DND-41 (cell line): ENCODE results near the gene CTDP1.

ENCODE experiments used
- ATAC-seq: fragments of 200-7000 bp; cut with Tn5 transposase; 3 replicates; pipeline ENCODE4 v1.9.1; 2021; ENCODE audit warnings: low read depth; ENCODE audit not compliant: insufficient read depth
- DNase-seq: peaks from one replicate; pipeline ENCODE4 v3.0.0-alpha.2; 2020
- H2AFZ ChIP-seq: 2 replicates; pipeline ENCODE4 v1.6.0; 2012; ENCODE audit warnings: low read depth, low read length
- H3K27ac ChIP-seq: 2 replicates; pipeline ENCODE4 v1.5.1; 2012; ENCODE audit warnings: low read length, inconsistent platforms
- H3K27me3 ChIP-seq: fragments of 200-600 bp; sonication (generic); 2 replicates; pipeline ENCODE4 v1.6.0; 2012; ENCODE audit warnings: low read length, mild to moderate bottlenecking, inconsistent platforms; ENCODE audit not compliant: insufficient read depth, poor library complexity
- H3K36me3 ChIP-seq: 2 replicates; pipeline ENCODE4 v1.5.1; 2012; ENCODE audit warnings: low read length, inconsistent platforms; ENCODE audit not compliant: insufficient read depth
- H3K4me1 ChIP-seq: 2 replicates; pipeline ENCODE4 v1.5.1; 2012; ENCODE audit warnings: mild to moderate bottlenecking, low read length; ENCODE audit not compliant: insufficient read depth
- H3K4me2 ChIP-seq: 2 replicates; pipeline ENCODE4 v1.6.0; 2012; ENCODE audit warnings: mild to moderate bottlenecking, moderate library complexity, low read length, inconsistent platforms; ENCODE audit not compliant: insufficient read depth
- H3K4me3 ChIP-seq, 2 experiments: fragments of 200-600 bp in 1 of 2; shearing (Covaris generic) in 1 of 2; 2 replicates each; pipeline ENCODE4 v1.5.1; 2012 to 2016; ENCODE audit warnings: inconsistent platforms in 2 of 2, low read length in 2 of 2, mild to moderate bottlenecking in 2 of 2, low read depth in 1 of 2, moderate library complexity in 1 of 2
- H3K79me2 ChIP-seq: 2 replicates; pipeline ENCODE4 v1.6.0; 2012; ENCODE audit warnings: low read length, inconsistent platforms; ENCODE audit not compliant: insufficient read depth
- H3K9ac ChIP-seq: 2 replicates; pipeline ENCODE4 v1.6.0; 2012; ENCODE audit warnings: low read depth, mild to moderate bottlenecking, inconsistent platforms, low read length, moderate library complexity
- H3K9me3 ChIP-seq: 2 replicates; pipeline ENCODE4 v1.5.1; 2012; ENCODE audit warnings: low read length, moderate library complexity, mild to moderate bottlenecking, inconsistent platforms; ENCODE audit not compliant: insufficient read depth, severe bottlenecking
- H4K20me1 ChIP-seq: 2 replicates; pipeline ENCODE4 v1.6.0; 2012; ENCODE audit warnings: low read length; ENCODE audit not compliant: insufficient read depth
- EZH2 ChIP-seq: IDR thresholded peaks from 3 replicates; pipeline ENCODE4 v1.6.1; 2012; ENCODE audit warnings: borderline replicate concordance, low read depth, mild to moderate bottlenecking, moderate library complexity, low read length, inconsistent platforms; ENCODE audit not compliant: severe bottlenecking
- TF ChIP-seq, protein P1 (sequence below): IDR thresholded peaks from 2 replicates; pipeline ENCODE4 v1.5.1; 2012; ENCODE audit warnings: borderline replicate concordance, low read length, moderate library complexity, mild to moderate bottlenecking; ENCODE audit not compliant: poor library complexity, severe bottlenecking; ENCODE audit errors: extremely low read depth

The CTDP1 gene

DNA sequence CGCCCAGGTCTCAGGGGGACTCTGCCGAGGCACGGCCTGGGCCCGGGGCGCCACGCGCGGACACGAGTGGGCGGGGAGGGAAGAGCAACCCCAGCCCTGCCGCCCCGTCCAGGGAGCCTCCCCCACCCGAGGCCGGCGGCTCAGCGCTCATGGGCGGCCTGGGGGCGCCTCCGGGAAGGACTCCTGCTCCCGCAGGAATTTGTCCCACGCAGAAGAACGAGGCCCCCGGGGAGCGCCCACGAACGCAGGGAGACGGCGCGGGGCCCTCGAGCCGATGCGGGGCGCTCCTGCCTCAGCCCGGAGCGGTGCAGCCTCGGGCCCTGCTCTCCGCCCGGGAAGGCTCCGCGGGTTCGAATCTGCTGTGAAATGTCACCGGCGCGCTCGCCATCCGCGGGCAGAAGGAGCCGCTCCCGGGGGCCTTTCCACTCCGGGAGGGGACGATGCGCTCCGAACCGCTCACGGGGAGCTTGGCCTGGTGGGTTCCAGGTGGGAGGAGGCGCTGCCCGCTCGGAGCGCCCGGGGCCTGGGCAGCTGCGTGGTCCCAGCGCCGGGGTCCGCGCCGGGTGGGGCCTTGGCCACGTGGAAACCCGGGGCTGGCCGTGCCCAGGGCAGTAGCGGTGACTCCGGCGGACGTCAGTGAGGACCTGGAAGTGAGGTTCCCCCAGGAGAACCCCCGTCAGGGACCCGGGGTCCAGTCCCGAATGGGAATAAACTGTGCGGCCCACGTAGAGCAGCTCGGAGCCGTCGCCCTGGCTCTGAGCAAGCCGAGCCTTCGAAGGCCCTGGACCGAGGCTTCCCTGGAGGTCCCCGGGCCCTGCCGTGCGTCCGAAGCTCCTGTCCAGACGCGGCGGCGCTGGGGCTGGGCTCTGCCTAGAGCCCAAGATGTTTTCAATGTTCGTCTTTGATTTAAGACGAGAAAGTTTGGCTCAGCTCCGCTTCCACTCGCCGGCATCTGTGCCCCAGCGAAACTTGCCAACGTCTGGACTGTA is 41.4 kb upstream of the CTDP1 start:
- Histone ChIP-seq H3K4me3 (no peak overlapping the region), H3K27me3 (no peaks in the 10 kb centered on the region), H3K4me1 (peaks cover 6% of the 10 kb centered on the region), H3K27ac (no peak overlapping the region), H4K20me1 (no peaks in the 10 kb centered on the region), H2AFZ (no peak overlapping the region), H3K9ac (no peak overlapping the region), H3K9me3 (peaks cover 3% of the 10 kb centered on the region), H3K36me3 (no peaks in the 10 kb centered on the region), H3K79me2 (no peaks in the 10 kb centered on the region), H3K4me2 (no peak overlapping the region)
- DNase-seq (no peak), ATAC-seq (no peak)
- no peak for TF ChIP-seq EZH2
- TF ChIP-seq, protein P1, sequence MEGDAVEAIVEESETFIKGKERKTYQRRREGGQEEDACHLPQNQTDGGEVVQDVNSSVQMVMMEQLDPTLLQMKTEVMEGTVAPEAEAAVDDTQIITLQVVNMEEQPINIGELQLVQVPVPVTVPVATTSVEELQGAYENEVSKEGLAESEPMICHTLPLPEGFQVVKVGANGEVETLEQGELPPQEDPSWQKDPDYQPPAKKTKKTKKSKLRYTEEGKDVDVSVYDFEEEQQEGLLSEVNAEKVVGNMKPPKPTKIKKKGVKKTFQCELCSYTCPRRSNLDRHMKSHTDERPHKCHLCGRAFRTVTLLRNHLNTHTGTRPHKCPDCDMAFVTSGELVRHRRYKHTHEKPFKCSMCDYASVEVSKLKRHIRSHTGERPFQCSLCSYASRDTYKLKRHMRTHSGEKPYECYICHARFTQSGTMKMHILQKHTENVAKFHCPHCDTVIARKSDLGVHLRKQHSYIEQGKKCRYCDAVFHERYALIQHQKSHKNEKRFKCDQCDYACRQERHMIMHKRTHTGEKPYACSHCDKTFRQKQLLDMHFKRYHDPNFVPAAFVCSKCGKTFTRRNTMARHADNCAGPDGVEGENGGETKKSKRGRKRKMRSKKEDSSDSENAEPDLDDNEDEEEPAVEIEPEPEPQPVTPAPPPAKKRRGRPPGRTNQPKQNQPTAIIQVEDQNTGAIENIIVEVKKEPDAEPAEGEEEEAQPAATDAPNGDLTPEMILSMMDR, result no peak

DNA sequence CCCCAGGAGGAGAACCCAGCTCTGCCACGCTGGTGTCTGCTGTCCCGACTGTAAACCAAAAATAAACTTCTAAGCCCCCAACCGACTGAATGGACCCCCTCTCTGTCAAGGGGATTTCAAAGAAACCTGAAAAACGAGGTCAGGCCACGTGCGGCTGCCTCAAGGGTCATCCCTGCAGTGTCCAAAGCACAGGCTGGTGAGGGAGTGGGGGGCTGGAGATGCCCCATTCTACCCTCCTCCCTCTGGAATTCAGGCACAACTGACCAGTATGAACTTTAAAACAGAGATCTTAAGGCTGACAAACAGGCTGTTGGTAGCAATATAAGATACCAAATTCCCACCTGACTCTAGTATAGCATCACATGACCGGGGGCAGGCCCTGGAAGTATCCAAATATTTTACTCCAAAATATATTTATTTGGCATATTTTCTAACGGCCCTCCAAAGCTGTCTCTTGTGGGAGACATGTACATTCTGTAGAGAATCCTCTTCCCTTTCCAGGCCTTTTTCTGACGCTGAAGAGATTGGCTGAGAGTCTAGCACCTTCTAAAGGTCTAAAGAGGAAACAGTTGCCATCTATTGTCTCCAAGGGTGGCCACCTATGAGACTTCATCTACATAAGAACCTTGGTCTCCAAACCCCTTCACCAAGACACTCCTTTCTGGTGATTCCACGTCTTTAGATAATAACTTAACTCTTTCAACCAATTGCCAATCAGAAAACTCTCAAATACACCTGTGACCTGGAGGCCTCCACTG is 40.4 kb upstream of the CTDP1 start:
- no peak for ATAC-seq
- no peaks in the 10 kb centered on the region for H3K9me3 ChIP-seq
- H3K4me2 ChIP-seq, result no peak overlapping the region
- no peak overlapping the region for H3K4me3 ChIP-seq
- no peaks in the 10 kb centered on the region for H3K27me3 ChIP-seq
- no peaks in the 10 kb centered on the region for H3K79me2 ChIP-seq
- peaks cover 17% of the 10 kb centered on the region for H3K4me1 ChIP-seq
- H2AFZ ChIP-seq, result no peak overlapping the region
- TF ChIP-seq EZH2, result no peak
- TF ChIP-seq, protein P1, result no peak
- no peak for DNase-seq
- no peaks in the 10 kb centered on the region for H4K20me1 ChIP-seq
- no peak overlapping the region for H3K27ac ChIP-seq
- no peak overlapping the region for H3K9ac ChIP-seq
- H3K36me3 ChIP-seq, result no peaks in the 10 kb centered on the region

DNA sequence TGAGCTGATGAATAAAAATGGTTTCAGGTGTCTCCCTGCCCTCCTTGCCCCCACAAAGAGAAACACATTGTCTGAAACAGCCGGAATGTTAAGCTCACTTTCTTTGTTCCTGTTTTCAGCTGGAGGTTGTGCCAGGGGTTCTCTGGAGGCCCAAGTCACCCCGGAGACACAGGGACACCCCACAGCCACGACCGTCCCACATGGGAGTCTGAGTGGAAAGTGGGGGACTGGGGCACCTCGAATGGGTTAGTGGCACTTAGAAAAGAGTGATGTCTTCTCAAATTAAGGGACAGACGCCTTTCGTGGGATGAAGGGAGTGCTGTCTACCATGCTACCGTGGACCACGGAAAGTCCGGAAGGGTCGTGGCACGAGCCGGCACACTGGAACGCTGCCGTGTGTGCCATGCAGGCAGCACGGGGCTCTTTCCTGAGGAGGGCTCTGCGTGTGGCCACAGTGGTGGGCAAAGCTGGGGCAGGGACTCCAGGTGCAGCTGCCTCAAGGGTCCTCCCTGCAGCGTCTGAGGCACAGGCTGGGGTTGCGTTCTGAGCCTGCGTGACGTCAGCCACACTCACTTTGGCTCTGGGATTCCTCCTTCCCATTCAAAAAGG is 39.4 kb upstream of the CTDP1 start:
- Histone ChIP-seq H3K4me2 (no peak overlapping the region), H3K9me3 (no peaks in the 10 kb centered on the region), H4K20me1 (no peaks in the 10 kb centered on the region), H3K27me3 (no peaks in the 10 kb centered on the region), H2AFZ (no peak overlapping the region), H3K79me2 (no peaks in the 10 kb centered on the region), H3K9ac (no peak overlapping the region), H3K4me1 (peaks cover 26% of the 10 kb centered on the region), H3K4me3 (no peak overlapping the region), H3K27ac (no peak overlapping the region), H3K36me3 (no peaks in the 10 kb centered on the region)
- ATAC-seq (no peak), DNase-seq (no peak)
- TF ChIP-seq, protein P1, result no peak
- TF ChIP-seq EZH2, result no peak
